Measurements from ENCODE around the gene CYP27B1.

GRCh38 chr12:57727758-57728395 lies 39.0 kb downstream of the CYP27B1 start:
- TF ChIP-seq CTCF (IDR thresholded peaks at IDR 0.05) = no peak
- no peak for TF ChIP-seq POLR2A (IDR thresholded peaks at IDR 0.05)

All from breast epithelium (tissue), 3 donors.